Muscle of arm (tissue), 12 donors: ENCODE results near the gene TRIM41. TPM values are rescaled to one million over a fixed set of nuclear protein-coding genes. Genes with fewer than 3 reads are reported as not detected.
A peak's percentile ranks its signal among the peaks of the same experiment; 100 is the strongest.

Experiments
- DNase-seq: peaks from one replicate; pipeline ENCODE4 v3.0.0-alpha.2; 2013
- polyA plus RNA-seq, 12 donors: library from polyadenylated mRNA; unstranded; fragments of 120-200 nt; gene quantifications; one replicate each; pipeline ENCODE4 v1.2.1, GENCODE V29; 2013; ENCODE audit not compliant: insufficient read length in 12 of 12

The TRIM41 gene
- polyA plus RNA-seq, 12 donors = 13.1 to 23.2 (median 16.6) TPM; not detected in 1

- DNase-seq = peak; percentile 98
Measured at GRCh38 chr5:181191526-181192336, 31.4 kb upstream of the TRIM41 start.

- DNase-seq = no peak
Measured at GRCh38 chr5:181192337-181193046, 30.6 kb upstream of the TRIM41 start.

- DNase-seq = no peak
Measured at GRCh38 chr5:181193656-181194055, 29.4 kb upstream of the TRIM41 start.

GRCh38 chr5:181194489-181195248, 28.4 kb upstream of the TRIM41 start:
- no peak for DNase-seq

- DNase-seq = no peak
Measured at GRCh38 chr5:181195249-181195761, 27.8 kb upstream of the TRIM41 start.

- no peak for DNase-seq
Measured at GRCh38 chr5:181197326-181197951, 25.6 kb upstream of the TRIM41 start.

GRCh38 chr5:181198106-181198685, 24.9 kb upstream of the TRIM41 start:
- DNase-seq = no peak

GRCh38 chr5:181198905-181199519, 24.1 kb upstream of the TRIM41 start:
- no peak for DNase-seq

- DNase-seq = no peak
Measured at GRCh38 chr5:181199881-181200638, 23.0 kb upstream of the TRIM41 start.

- DNase-seq = no peak
Measured at GRCh38 chr5:181200816-181201215, 22.3 kb upstream of the TRIM41 start.

- DNase-seq = no peak
Measured at GRCh38 chr5:181203093-181203711, 19.9 kb upstream of the TRIM41 start.

- DNase-seq = no peak
Measured at GRCh38 chr5:181203777-181204112, 19.3 kb upstream of the TRIM41 start.

GRCh38 chr5:181204113-181204825, 18.8 kb upstream of the TRIM41 start:
- DNase-seq = no peak

- DNase-seq = peak; percentile 27
Measured at GRCh38 chr5:181204826-181205760, 18.0 kb upstream of the TRIM41 start, which contains the start of gene TRIM7. Gene TRIM7 (minus strand): TSS chr5:181205196. CDS start chr5:181205110, 86 bp downstream.

- DNase-seq = no peak
Measured at GRCh38 chr5:181205761-181206649, 17.1 kb upstream of the TRIM41 start.

GRCh38 chr5:181207214-181207959, 15.7 kb upstream of the TRIM41 start:
- peak; percentile 85 for DNase-seq
